ENCODE data around the gene IL36B. TPM values are rescaled to one million over a fixed set of nuclear protein-coding genes. Genes with fewer than 3 reads are reported as not detected.

Gene IL36B
- total and polyA plus RNA-seq, 8 donors = not detected

GRCh38 chr2:113021312-113021711 lies 31.4 kb downstream of the IL36B start:
- no peaks in the 10 kb centered on the region for H3K9me3 ChIP-seq
- ATAC-seq (no peak), DNase-seq (no peak)
- intact Hi-C loops (cut with DNase I) = no loop called here
- H3K27me3 ChIP-seq = peaks cover 0 to 15% of the 10 kb centered on the region in 2 donors
- H3K4me1 ChIP-seq = no peaks in the 10 kb centered on the region
- no peak overlapping the region for H3K4me3 ChIP-seq
- no peaks in the 10 kb centered on the region for H3K36me3 ChIP-seq
- H3K27ac ChIP-seq = no peak overlapping the region
- TF ChIP-seq, protein P1, sequence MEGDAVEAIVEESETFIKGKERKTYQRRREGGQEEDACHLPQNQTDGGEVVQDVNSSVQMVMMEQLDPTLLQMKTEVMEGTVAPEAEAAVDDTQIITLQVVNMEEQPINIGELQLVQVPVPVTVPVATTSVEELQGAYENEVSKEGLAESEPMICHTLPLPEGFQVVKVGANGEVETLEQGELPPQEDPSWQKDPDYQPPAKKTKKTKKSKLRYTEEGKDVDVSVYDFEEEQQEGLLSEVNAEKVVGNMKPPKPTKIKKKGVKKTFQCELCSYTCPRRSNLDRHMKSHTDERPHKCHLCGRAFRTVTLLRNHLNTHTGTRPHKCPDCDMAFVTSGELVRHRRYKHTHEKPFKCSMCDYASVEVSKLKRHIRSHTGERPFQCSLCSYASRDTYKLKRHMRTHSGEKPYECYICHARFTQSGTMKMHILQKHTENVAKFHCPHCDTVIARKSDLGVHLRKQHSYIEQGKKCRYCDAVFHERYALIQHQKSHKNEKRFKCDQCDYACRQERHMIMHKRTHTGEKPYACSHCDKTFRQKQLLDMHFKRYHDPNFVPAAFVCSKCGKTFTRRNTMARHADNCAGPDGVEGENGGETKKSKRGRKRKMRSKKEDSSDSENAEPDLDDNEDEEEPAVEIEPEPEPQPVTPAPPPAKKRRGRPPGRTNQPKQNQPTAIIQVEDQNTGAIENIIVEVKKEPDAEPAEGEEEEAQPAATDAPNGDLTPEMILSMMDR (IDR thresholded peaks at IDR 0.05) = no peak

- H3K4me3 ChIP-seq = no peak overlapping the region
- no peaks in the 10 kb centered on the region for H3K9me3 ChIP-seq
- H3K36me3 ChIP-seq = no peaks in the 10 kb centered on the region
- TF ChIP-seq, protein P1 (IDR thresholded peaks at IDR 0.05) = no peak
- ATAC-seq = no peak
- H3K27me3 ChIP-seq = peaks cover 0 to 9% of the 10 kb centered on the region in 2 donors
- H3K27ac ChIP-seq = no peak overlapping the region
- intact Hi-C loops (cut with DNase I) = no loop called here
- H3K4me1 ChIP-seq = no peaks in the 10 kb centered on the region
- no peak for DNase-seq
Observed at GRCh38 chr2:113018509-113018908, 34.2 kb downstream of the IL36B start.

DNA sequence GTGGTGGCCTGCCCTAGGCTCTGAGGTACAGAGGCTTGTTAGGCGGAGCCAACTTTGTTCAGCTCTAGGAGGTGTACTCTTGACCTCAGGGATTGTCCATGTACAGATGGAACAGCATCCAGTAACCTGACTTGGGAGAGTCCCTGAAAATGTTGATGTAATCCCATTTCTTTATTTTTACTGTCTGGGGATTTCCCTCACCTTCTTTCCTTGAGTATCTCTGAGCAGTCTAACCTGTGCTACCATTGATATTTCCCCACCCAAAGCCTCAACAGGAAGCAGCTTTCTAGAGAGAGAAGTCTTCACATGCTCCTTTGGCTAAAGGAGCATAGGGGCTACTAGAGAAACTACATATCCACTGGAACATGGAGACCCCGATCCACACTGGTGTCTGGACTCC lies 37.0 kb downstream of the IL36B start:
- Histone ChIP-seq H3K27ac (no peak overlapping the region), H3K27me3 (peaks cover 0 to 9% of the 10 kb centered on the region in 2 donors), H3K9me3 (no peaks in the 10 kb centered on the region), H3K4me3 (no peak overlapping the region), H3K4me1 (no peaks in the 10 kb centered on the region), H3K36me3 (no peaks in the 10 kb centered on the region)
- ATAC-seq (no peak), DNase-seq (no peak)
- intact Hi-C loops (cut with DNase I) = no loop called here
- TF ChIP-seq, protein P1 (IDR thresholded peaks at IDR 0.05) = no peak

DNA sequence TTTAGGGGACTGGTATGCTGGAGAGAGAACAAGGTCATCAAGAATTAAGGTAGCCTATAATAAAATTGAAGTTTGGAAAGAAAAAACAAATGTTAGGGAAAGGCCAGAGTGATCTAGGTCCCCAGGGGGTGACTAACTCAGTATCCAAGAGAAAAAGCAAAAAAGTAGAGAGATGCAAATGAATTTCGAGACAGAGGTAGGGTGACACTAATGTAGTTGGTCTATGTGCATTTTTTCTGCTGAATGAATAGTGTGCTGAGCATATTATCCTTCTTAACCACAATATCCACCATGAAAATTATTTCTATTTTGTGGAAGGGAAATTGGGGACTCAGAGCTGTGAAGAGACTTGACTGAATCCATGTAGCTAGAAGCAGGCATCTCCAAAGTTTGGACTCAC lies 37.6 kb downstream of the IL36B start:
- H3K27ac ChIP-seq = no peak overlapping the region
- H3K4me1 ChIP-seq = no peaks in the 10 kb centered on the region
- no peaks in the 10 kb centered on the region for H3K36me3 ChIP-seq
- TF ChIP-seq, protein P1 (IDR thresholded peaks at IDR 0.05) = no peak
- DNase-seq = no peak
- intact Hi-C loops (cut with DNase I) = no loop called here
- H3K4me3 ChIP-seq = no peak overlapping the region
- no peak for ATAC-seq
- no peaks in the 10 kb centered on the region for H3K9me3 ChIP-seq
- peaks cover 0 to 9% of the 10 kb centered on the region in 2 donors for H3K27me3 ChIP-seq

DNA sequence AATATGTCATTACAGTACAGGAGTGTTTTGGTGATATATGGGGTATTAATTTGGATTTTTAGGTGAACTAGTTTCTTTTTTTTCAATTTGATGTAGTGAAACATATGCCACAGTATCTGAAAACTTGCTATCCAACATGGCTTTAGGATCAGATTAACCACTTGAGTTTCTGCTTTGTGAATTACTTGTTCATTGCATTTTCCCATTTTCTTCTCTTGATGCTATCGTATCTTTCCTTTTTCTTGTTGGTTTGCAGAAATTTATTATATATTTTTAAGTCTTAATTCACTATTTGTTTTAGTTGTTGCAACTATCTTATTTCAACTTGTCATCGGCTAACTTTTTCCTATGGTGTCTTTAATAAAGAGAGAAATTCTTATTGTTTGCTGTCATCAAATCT lies 38.6 kb downstream of the IL36B start:
- TF ChIP-seq, protein P1 (IDR thresholded peaks at IDR 0.05) = no peak
- ATAC-seq = no peak
- DNase-seq = no peak
- Histone ChIP-seq H3K27ac (no peak overlapping the region), H3K36me3 (no peaks in the 10 kb centered on the region), H3K9me3 (no peaks in the 10 kb centered on the region), H3K4me3 (no peak overlapping the region), H3K27me3 (peaks cover 0 to 9% of the 10 kb centered on the region in 2 donors), H3K4me1 (no peaks in the 10 kb centered on the region)
- intact Hi-C loops (cut with DNase I) = no loop called here

Data from left lung (tissue), 10 donors.